T-helper 2 cell treated with Interferon-gamma antibody and Interleukin-4, amounts not matched to agents 100 ng/mL and 5 ng/mL, for 36 hours (primary cell): ENCODE results near the gene HAVCR1. TPM values are rescaled to one million over a fixed set of nuclear protein-coding genes. Genes with fewer than 3 reads are reported as not detected.
"Not testable (repeated sequence)": the region's sequence is repeated elsewhere in the genome, so short reads cannot be mapped to it uniquely, and the experiment has no call there.

Source experiments
- intact Hi-C: fragments of 100-400 bp; cut with micrococcal nuclease; formaldehyde crosslinking; loops from one replicate; pipeline ENCODE4 v1.15.1; 2023
- total RNA-seq: library from RNA; stranded (reverse); gene quantifications from 2 replicates; pipeline ENCODE4 v1.2.3, GENCODE V29; 2022

The HAVCR1 gene
- total RNA-seq, 1 donor from 2014 or later, result 2.2 TPM

- intact Hi-C loops, result no loop called here
Measured at GRCh38 chr5:157050050-157050449, 8.9 kb downstream of the HAVCR1 start.

GRCh38 chr5:157049605-157050004 lies 9.3 kb downstream of the HAVCR1 start:
- intact Hi-C loops, result no loop called here

- intact Hi-C loops, result no loop called here
Measured at GRCh38 chr5:157047898-157048297, 11.0 kb downstream of the HAVCR1 start.

- intact Hi-C loops, result not testable (repeated sequence)
Measured at GRCh38 chr5:157047016-157047415, 11.9 kb downstream of the HAVCR1 start.

- intact Hi-C loops, result no loop called here
Measured at GRCh38 chr5:157046041-157046440, 12.9 kb downstream of the HAVCR1 start.

- intact Hi-C loops, result no loop called here
Measured at GRCh38 chr5:157045601-157046000, 13.3 kb downstream of the HAVCR1 start.

- intact Hi-C loops, result no loop called here
Measured at GRCh38 chr5:157038568-157039187, 20.2 kb downstream of the HAVCR1 start.

GRCh38 chr5:157034106-157035072 lies 24.5 kb downstream of the HAVCR1 start:
- intact Hi-C loops, result not testable (repeated sequence)

GRCh38 chr5:157033071-157033583 lies 25.8 kb downstream of the HAVCR1 start:
- intact Hi-C loops, result no loop called here

GRCh38 chr5:157030692-157031091 lies 28.2 kb downstream of the HAVCR1 start:
- intact Hi-C loops, result no loop called here

- intact Hi-C loops, result loop anchor here (5.0 to 10.0 kb wide), 3 partner anchors 243 to 575 kb away; no protein-coding TSS in a partner anchor
Measured at GRCh38 chr5:157029457-157029856, 29.5 kb downstream of the HAVCR1 start.

- intact Hi-C loops, result loop anchor here (2.0 to 10.0 kb wide), 4 partner anchors 101 to 577 kb away; no protein-coding TSS in a partner anchor
Measured at GRCh38 chr5:157027663-157028062, 31.3 kb downstream of the HAVCR1 start.

- intact Hi-C loops, result loop anchor here (2.0 to 10.0 kb wide), 4 partner anchors 102 to 578 kb away; no protein-coding TSS in a partner anchor
Measured at GRCh38 chr5:157026789-157027424, 32.0 kb downstream of the HAVCR1 start.

- intact Hi-C loops, result loop anchor here (1.0 to 10.0 kb wide), 8 partner anchors 51 to 580 kb away; partner anchors contain the start of genes HAVCR2 and MED7
Measured at GRCh38 chr5:157025093-157025698, 33.7 kb downstream of the HAVCR1 start.

GRCh38 chr5:157024208-157024959 lies 34.5 kb downstream of the HAVCR1 start:
- intact Hi-C loops, result loop anchor here (2.0 to 10.0 kb wide), 6 partner anchors 84 to 580 kb away; partner anchors contain the start of genes HAVCR2 and MED7

- intact Hi-C loops, result loop anchor here (10.0 kb wide), 2 partner anchors 523 to 583 kb away; no protein-coding TSS in a partner anchor
Measured at GRCh38 chr5:157022024-157022423, 36.9 kb downstream of the HAVCR1 start.

GRCh38 chr5:157020511-157021222 lies 38.2 kb downstream of the HAVCR1 start:
- intact Hi-C loops, result loop anchor here (10.0 kb wide), 2 partner anchors 524 to 584 kb away; no protein-coding TSS in a partner anchor

GRCh38 chr5:157020002-157020401 lies 38.9 kb downstream of the HAVCR1 start:
- intact Hi-C loops, result loop anchor here (10.0 kb wide), 2 partner anchors 525 to 585 kb away; no protein-coding TSS in a partner anchor

GRCh38 chr5:157014143-157014542 lies 44.8 kb downstream of the HAVCR1 start:
- intact Hi-C loops, result not testable (repeated sequence)
